Retina (tissue), 1 donor: ENCODE data around the gene RASL10B.
"Not testable (repeated sequence)": the region's sequence is repeated elsewhere in the genome, so short reads cannot be mapped to it uniquely, and the experiment has no call there.

ENCODE experiments used
- DNase-seq: peaks from one replicate; pipeline ENCODE4 v3.0.0-alpha.2; 2016

RASL10B gene

DNA sequence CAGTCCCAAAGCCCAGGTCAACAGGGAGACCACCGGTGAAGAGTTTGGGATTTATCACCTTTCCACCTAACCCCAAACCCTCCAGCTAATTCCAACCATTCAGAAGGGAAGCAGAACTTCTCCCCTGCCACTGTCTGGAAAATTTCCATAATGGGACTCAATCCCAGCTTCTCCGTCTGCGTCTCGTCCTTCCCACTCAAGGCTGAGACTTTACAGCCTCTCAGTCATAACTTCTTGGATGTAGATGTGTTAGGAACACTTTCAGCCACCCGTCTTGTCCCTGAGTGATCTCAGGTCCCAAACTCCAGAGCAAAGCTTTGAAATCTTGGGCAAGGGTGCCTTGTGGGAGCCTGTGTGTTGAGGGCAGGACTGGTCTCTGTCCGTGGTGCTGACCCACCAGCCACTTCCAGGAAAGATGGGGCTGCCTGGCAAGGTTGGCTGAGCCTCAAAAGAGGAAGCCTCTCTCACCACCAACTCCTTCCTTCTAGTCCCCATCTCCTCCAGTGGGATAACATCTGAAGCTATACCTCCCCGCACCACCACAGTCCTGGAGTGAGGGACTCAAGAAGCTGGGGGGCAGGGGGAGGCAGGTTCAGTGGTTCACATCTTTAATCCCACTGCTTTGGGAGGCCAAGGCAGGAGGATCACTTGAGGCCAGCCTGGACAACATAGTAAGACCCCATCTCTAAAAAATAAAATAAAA lies 12.3 kb downstream of the RASL10B start:
- DNase-seq, result no peak

- DNase-seq, result no peak
Observed at GRCh38 chr17:35744830-35745229, 13.4 kb downstream of the RASL10B start.

- no peak for DNase-seq
Observed at GRCh38 chr17:35745246-35745645, 13.8 kb downstream of the RASL10B start.

DNA sequence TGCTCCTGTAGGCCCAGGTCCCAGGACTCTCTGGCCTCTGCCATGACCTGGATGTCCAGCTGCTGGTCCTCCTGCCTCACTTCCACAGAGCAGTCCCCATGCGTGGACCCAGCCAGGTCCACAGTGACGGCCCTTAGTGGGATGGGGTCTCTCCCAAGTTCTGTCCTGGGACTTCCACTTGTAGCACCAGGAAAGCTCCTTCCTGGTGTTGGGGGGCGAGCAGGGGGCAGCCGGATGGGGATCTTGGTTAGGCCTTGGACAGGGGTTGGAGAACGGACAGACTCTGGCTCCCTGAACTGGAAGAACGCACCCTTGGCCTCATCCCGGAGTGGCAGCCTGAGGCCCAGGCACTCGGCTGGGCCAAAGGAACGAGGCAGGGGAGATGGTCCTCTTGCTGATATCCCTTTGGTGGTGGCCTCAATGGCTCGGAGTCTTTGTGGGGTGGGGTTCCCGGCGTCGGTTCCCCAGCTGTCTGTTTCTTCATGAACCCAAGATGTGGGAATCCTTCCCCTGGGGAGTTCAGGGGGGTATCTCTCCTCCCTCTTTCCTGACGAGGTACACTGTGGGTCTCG lies 14.4 kb downstream of the RASL10B start:
- no peak for DNase-seq

GRCh38 chr17:35747540-35748017 lies 16.1 kb downstream of the RASL10B start:
- DNase-seq, result peak; percentile 87

- no peak for DNase-seq
Observed at GRCh38 chr17:35748341-35748841, 17.0 kb downstream of the RASL10B start.

- DNase-seq, result no peak
Observed at GRCh38 chr17:35748979-35749378, 17.5 kb downstream of the RASL10B start.

- peak; percentile 43 for DNase-seq
Observed at GRCh38 chr17:35749560-35750412, 18.3 kb downstream of the RASL10B start.

DNA sequence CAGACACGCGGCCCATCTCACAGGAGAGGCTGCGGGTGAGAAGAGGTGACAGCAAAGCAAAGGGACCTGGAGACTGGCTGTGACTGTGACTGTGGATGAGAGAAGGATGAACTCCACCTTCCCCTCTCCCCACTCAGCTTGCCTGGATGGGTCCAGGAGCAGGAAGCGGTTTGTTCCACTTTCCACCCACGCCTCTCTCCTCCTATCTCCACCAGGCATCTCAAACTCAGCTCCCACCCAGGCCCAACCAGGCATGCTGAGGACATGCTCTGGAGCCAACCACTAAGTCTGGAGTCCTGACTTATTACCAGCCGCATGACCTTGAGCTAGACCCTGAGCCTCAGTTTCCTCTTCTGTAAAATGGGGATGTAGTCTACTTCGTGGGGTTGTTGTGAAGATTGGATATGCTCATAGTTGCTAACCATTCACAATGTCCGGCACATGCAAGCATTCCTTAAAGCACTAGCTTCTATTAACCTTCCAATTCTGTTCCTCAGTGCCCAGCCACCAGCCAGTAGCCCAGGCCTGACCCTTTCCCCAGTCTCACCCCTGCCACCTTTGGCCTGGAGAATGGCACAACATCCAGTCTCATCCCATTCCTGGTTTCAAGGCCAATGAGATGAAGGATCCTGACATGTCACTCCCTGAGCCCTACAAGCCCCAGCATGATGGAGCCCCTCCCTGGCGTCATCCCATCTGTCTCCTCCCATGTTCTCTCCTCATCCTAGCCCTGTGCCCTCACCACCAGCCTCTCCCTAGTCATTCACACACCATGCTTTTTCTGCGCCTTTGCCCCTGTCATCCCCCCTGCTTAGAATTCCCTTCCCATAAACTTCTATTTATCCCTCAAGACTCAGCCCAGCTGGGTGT lies 19.3 kb downstream of the RASL10B start:
- DNase-seq, result no peak

DNA sequence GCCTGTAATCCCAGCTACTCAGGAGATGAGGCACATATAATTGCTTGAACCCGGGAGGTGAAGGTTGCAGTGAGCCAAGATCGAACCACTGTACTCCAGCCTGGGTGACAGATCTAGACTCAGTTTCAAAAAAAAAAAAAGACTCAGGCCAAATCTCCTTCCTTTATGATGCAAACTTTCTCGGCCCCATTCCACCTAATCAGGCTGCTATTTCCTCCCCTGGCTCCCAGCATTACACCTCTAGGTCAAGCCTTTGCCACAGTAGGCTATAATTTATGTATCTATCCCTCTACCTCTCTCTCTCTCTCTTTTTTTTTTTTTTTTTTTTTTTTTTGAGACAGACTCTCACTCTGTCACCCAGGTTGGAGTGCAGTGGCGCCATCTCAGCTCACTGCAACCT lies 20.1 kb downstream of the RASL10B start:
- not testable (repeated sequence) for DNase-seq

- no peak for DNase-seq
Observed at GRCh38 chr17:35752471-35752870, 21.0 kb downstream of the RASL10B start.

GRCh38 chr17:35752945-35753764 lies 21.7 kb downstream of the RASL10B start, which contains the start of gene GAS2L2:
TSS of gene GAS2L2 (minus strand) at chr17:35753239. CDS start at chr17:35752850, 389 bp downstream.
- no peak for DNase-seq

DNA sequence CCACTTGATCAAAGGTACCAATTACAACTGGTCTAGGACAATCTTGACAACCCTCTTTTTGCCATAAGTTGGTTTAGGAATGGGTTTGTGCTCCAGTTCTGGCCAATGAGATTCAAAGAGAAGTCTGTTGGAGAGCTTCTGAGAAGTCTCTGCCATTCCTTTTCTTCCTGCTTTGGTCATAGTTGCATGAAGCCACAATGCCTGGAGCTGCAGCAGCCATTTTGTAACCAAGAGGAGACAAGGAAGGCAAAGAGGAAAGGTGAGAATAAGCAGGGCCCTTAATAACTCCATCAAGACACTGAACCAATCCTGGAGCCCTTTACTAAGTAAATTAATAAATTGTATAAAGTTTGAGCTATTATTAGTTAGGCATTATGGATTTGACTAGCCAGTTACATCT lies 25.8 kb downstream of the RASL10B start:
- DNase-seq, result no peak

- no peak for DNase-seq
Observed at GRCh38 chr17:35760587-35760986, 29.1 kb downstream of the RASL10B start, which contains the start of gene C17orf50. TSS of gene C17orf50 (plus strand) at chr17:35760887. CDS start at chr17:35760942, 55 bp downstream.

DNA sequence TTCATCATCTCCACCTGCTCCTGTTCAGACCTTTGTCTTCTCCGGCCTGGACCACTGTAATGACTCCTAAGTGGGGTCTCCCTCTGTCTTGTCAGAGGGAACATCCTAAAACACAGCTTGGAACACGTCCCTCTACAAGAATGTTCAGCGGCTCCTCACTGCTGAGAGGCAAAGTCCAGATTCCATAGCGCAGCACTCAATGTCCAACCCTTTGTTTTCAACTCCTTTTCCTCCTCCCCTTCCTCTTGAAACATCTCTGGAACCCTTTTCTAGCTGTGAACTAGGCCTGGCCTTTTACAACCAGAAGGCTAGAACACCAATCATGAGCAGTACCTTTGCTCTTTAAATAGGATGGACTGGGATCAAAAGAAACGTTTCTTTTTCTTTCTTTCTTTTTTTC lies 30.2 kb downstream of the RASL10B start:
- no peak for DNase-seq

DNA sequence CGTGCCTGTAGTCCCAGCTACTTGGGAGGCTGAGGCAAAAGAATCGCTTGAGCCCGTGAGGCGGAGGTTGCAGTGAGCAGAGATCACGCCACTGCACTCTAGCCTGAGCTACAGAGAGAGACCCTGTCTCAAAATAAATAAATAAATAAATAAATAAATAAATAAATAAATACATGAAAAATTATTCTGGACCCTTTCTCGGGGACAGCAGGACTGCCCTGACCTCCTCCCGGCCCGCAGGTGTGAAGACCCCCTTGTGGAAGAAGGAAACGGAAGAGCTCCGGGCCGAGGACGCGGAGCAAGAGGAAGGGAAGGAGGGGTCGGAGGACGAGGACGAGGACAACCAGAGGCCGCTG lies 32.3 kb downstream of the RASL10B start:
- no peak for DNase-seq

- peak; percentile 98 for DNase-seq
Observed at GRCh38 chr17:35764123-35764991, 32.9 kb downstream of the RASL10B start.

DNA sequence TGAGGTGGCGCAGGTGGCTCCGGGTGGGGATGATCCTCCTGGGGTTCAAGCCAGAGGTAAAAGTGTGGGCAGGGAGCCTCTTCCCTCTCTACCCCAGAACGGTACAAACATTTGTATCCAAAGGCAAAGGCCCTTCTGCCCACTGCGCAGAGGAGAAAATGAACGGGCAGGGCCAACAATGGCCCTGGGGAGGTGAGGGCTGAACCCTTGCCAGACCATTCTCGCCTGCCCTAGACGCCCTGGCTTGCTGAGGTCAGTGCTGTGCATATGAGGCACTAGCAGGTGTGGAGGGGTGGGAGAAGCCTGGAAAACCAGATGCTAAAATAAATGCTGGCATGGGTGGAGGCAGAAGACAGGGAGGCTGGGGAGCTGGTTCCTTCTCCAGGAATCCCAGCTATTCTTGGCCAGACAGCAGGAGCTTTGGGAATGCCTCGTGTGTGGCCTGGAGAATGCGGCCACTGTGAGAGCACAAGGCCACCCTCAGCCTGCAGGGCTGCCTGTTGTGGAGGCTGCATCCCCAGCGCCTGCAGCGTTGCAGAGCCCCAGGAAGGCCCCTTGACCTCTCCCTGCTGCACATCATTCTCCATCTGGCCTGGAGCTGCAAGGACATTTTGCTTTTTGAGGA lies 33.8 kb downstream of the RASL10B start:
- DNase-seq, result no peak

GRCh38 chr17:35765756-35766488 lies 34.5 kb downstream of the RASL10B start:
- DNase-seq, result peak; percentile 57
